HG03175 (cell line): ENCODE data around the gene RBMS3.
"Not testable (repeated sequence)": the region's sequence is repeated elsewhere in the genome, so short reads cannot be mapped to it uniquely, and the experiment has no call there.

Source experiments
- ATAC-seq: cut with Tn5 transposase; IDR thresholded peaks from one replicate; pipeline ENCODE4 v1.9.1; 2021; ENCODE audit warnings: mild to moderate bottlenecking, moderate library complexity; ENCODE audit not compliant: unreplicated experiment

RBMS3 gene

GRCh38 chr3:29759411-29760225 is 478.7 kb downstream of the RBMS3 start:
- no peak for ATAC-seq

GRCh38 chr3:29760226-29760685 is 479.4 kb downstream of the RBMS3 start:
- ATAC-seq: no peak

- ATAC-seq: no peak
These were observed 480.6 kb downstream of the RBMS3 start for GRCh38 chr3:29761517-29761916.

GRCh38 chr3:29763115-29763514 is 482.2 kb downstream of the RBMS3 start:
- no peak for ATAC-seq

GRCh38 chr3:29764041-29764440 is 483.2 kb downstream of the RBMS3 start:
- ATAC-seq: no peak

- ATAC-seq: no peak
These were observed 483.9 kb downstream of the RBMS3 start for GRCh38 chr3:29764603-29765254.

GRCh38 chr3:29771602-29772001 is 490.7 kb downstream of the RBMS3 start:
- ATAC-seq: no peak

GRCh38 chr3:29772436-29772835 is 491.6 kb downstream of the RBMS3 start:
- no peak for ATAC-seq

GRCh38 chr3:29773481-29773880 is 492.6 kb downstream of the RBMS3 start:
- no peak for ATAC-seq

- no peak for ATAC-seq
These were observed 494.5 kb downstream of the RBMS3 start for GRCh38 chr3:29775340-29775739.

GRCh38 chr3:29777869-29778268 is 497.0 kb downstream of the RBMS3 start:
- no peak for ATAC-seq

GRCh38 chr3:29789686-29790085 is 508.8 kb downstream of the RBMS3 start:
- ATAC-seq: no peak

GRCh38 chr3:29796808-29797207 is 515.9 kb downstream of the RBMS3 start:
- ATAC-seq: no peak

GRCh38 chr3:29802057-29802456 is 521.2 kb downstream of the RBMS3 start:
- no peak for ATAC-seq

- ATAC-seq: no peak
These were observed 523.2 kb downstream of the RBMS3 start for GRCh38 chr3:29804044-29804443.

- ATAC-seq: no peak
These were observed 524.9 kb downstream of the RBMS3 start for GRCh38 chr3:29805757-29806156.

- not testable (repeated sequence) for ATAC-seq
These were observed 527.5 kb downstream of the RBMS3 start for GRCh38 chr3:29808324-29808723.

- no peak for ATAC-seq
These were observed 541.2 kb downstream of the RBMS3 start for GRCh38 chr3:29822071-29822470.

GRCh38 chr3:29823233-29823632 is 542.4 kb downstream of the RBMS3 start:
- ATAC-seq: no peak

- ATAC-seq: no peak
These were observed 545.8 kb downstream of the RBMS3 start for GRCh38 chr3:29826712-29827111.

- ATAC-seq: no peak
These were observed 546.9 kb downstream of the RBMS3 start for GRCh38 chr3:29827756-29828155.

- no peak for ATAC-seq
These were observed 548.5 kb downstream of the RBMS3 start for GRCh38 chr3:29829340-29829739.
